Suprapubic skin (tissue), 3 donors: ENCODE data around the gene TFRC.

Experiments
- CTCF ChIP-seq, 2 donors: fragments of 200-600 bp in 1 of 2; fragments of 450-650 bp in 1 of 2; sonication (generic) in 1 of 2; IDR thresholded peaks; one replicate each; pipeline ENCODE4 v1.5.1; 2016 to 2019; ENCODE audit warnings: antibody characterized with exemption in 2 of 2, mild to moderate bottlenecking in 1 of 2, moderate library complexity in 1 of 2
- EP300 ChIP-seq: sonication (generic); formaldehyde crosslinking; IDR thresholded peaks from one replicate; pipeline ENCODE4 v1.6.1; 2017; ENCODE audit warnings: antibody characterized with exemption
- POLR2A ChIP-seq, 2 donors: fragments of 450-650 bp; IDR thresholded peaks; one replicate each; pipeline ENCODE4 v1.6.1; 2017; ENCODE audit warnings: antibody characterized with exemption in 2 of 2, mild to moderate bottlenecking in 2 of 2, moderate library complexity in 2 of 2

DNA sequence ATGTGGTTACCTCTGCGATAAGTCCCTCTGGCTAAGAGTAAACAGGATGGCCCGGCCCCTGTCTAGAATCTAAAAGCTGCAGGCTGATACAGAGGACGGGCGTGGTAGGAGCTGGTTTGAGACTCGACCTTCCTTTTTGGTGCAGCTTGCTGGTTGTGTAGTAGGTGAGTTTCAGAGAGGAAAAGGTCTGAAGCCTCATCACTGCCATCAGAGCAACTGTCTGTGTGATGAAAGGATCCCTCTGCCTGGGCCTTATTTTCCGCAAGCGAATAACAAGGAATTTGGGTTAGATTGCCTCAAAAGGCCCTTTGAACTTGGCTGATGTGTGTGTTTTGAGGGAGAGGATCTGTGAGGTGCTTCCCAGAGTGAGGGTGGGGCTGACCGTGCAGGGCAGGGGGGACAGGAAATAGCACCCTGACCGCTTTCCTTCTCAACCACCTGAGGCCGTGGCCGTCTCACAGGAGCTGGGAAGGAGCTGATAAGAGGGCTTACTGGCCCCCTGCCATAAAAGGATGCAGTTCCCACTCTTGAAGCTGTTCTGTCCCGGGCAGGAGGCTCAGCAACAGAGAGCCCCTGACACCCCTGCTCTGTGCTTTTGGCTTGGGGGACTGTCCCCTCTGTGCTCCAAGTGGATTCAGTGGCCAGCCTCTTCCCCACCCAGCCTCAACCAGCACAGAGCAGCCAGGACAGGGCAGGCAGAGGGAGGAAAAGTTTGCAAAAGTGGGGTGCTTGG is 45.6 kb upstream of the TFRC start:
- TF ChIP-seq CTCF (IDR thresholded peaks at IDR 0.05) (no peak), POLR2A (IDR thresholded peaks at IDR 0.05) (no peak), EP300 (no peak)
